ENCODE results near the gene PRRG4. TPM values are rescaled to one million over a fixed set of nuclear protein-coding genes. Genes with fewer than 3 reads are reported as not detected.
"Not testable (repeated sequence)": the region's sequence is repeated elsewhere in the genome, so short reads cannot be mapped to it uniquely, and the experiment has no call there.

Gene PRRG4
- total RNA-seq, 4 donors from 2014 or later = 31.7 to 60.1 (median 45.1) TPM

DNA sequence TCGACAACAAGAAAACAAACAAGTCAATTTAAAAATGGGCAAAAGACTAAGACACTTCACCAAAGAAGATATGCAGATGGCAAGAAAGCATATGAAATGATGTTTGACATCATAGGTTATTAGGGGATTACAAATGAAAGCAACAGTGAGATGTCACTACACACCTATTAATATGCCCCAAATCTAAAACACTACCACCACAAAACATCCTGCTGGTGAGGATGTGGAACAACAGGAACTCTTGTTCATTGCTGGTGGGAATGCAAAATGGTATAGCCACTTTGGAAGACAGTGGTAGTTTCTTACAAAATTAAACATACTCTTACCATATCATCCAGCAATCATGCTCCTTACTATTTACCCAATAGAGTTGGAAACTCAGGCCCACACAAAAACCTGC lies 29.0 kb downstream of the PRRG4 start:
- Histone ChIP-seq H3K27me3 (peaks cover 0 to 3% (median 0%) of the 10 kb centered on the region in 4 donors), H3K27ac (no peak overlapping the region), H3K4me3 (no peak overlapping the region), H3K4me1 (no peaks in the 10 kb centered on the region), H3K36me3 (peaks cover 0 to 27% (median 0%) of the 10 kb centered on the region in 3 donors), H3K9me3 (no peaks in the 10 kb centered on the region)
- intact Hi-C loops (cut with DNase I) = no loop called here
- no peak for DNase-seq
- WGBS, 2 donors = 53 to 62% methylated on average over 1 of the region's 1 CpG
- TF ChIP-seq, protein P1, sequence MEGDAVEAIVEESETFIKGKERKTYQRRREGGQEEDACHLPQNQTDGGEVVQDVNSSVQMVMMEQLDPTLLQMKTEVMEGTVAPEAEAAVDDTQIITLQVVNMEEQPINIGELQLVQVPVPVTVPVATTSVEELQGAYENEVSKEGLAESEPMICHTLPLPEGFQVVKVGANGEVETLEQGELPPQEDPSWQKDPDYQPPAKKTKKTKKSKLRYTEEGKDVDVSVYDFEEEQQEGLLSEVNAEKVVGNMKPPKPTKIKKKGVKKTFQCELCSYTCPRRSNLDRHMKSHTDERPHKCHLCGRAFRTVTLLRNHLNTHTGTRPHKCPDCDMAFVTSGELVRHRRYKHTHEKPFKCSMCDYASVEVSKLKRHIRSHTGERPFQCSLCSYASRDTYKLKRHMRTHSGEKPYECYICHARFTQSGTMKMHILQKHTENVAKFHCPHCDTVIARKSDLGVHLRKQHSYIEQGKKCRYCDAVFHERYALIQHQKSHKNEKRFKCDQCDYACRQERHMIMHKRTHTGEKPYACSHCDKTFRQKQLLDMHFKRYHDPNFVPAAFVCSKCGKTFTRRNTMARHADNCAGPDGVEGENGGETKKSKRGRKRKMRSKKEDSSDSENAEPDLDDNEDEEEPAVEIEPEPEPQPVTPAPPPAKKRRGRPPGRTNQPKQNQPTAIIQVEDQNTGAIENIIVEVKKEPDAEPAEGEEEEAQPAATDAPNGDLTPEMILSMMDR (IDR thresholded peaks at IDR 0.05) = peak in 2 of 6 experiments; percentile 8 to 28
- TF ChIP-seq POLR2A (IDR thresholded peaks at IDR 0.05) = no peak

- H3K27ac ChIP-seq = no peak overlapping the region
- no peaks in the 10 kb centered on the region for H3K9me3 ChIP-seq
- intact Hi-C loops (cut with DNase I) = loop anchor here (10.0 kb wide), 1 partner anchor 47 kb away; no protein-coding TSS in a partner anchor
- no peak for DNase-seq
- no peaks in the 10 kb centered on the region for H3K4me1 ChIP-seq
- peaks cover 0 to 3% (median 0%) of the 10 kb centered on the region in 3 donors for H3K36me3 ChIP-seq
- no peak for TF ChIP-seq POLR2A (IDR thresholded peaks at IDR 0.05)
- TF ChIP-seq, protein P1 (IDR thresholded peaks at IDR 0.05) = no peak
- 70 to 85% methylated on average over 3 of the region's 3 CpGs for WGBS, 2 donors
- no peak overlapping the region for H3K4me3 ChIP-seq
- H3K27me3 ChIP-seq = peaks cover 0 to 3% (median 0%) of the 10 kb centered on the region in 4 donors
These were observed 32.3 kb downstream of the PRRG4 start for GRCh38 chr11:32861850-32862577.

DNA sequence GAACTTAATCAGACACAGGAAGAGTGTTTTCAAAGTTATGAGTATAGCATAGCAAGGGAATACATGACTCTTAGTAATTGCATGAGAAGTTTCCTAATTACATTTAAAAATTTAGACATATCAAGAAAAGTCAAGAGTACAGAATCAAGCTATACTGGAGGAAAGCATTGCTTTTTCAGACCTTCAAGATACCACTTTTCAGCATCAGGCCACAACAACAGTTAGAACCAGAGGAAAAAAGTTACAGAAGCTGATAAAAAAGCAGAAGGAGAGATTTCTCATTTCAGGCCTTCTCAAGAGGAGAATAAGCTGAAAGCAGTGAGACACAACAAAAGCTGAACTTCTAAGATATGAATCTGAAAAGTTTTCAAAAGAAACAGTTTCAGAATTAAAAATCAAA lies 34.8 kb downstream of the PRRG4 start:
- DNase-seq = no peak
- TF ChIP-seq, protein P1 (IDR thresholded peaks at IDR 0.05) = no peak
- TF ChIP-seq POLR2A (IDR thresholded peaks at IDR 0.05) = no peak
- Histone ChIP-seq H3K27me3 (peaks cover 0 to 3% (median 0%) of the 10 kb centered on the region in 4 donors), H3K4me3 (no peak overlapping the region), H3K36me3 (no peaks in the 10 kb centered on the region), H3K27ac (no peak overlapping the region), H3K4me1 (no peaks in the 10 kb centered on the region), H3K9me3 (no peaks in the 10 kb centered on the region)
- intact Hi-C loops (cut with DNase I) = loop anchor here (10.0 kb wide), 1 partner anchor 50 kb away; no protein-coding TSS in a partner anchor

DNA sequence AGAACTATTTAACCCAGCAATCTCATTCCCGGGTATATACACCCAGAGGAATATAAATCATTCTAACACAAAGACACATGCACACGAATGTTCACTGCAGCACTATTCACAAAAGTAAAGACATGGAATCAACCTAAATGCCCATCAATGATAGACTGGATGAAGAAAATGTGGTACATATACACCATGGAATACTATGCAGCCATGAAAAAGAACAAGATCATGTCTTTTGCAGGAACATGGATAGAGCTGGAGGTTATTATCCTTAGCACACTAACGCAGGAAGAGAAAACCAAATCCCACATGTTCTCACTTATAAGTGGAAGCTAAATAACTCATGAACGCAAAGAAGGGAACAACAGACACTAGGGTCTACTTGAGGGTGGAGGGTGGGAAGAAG lies 39.0 kb downstream of the PRRG4 start:
- not testable (repeated sequence) for H3K27me3 ChIP-seq, H3K36me3 ChIP-seq, H3K9me3 ChIP-seq, H3K27ac ChIP-seq, H3K4me3 ChIP-seq, H3K4me1 ChIP-seq, DNase-seq
- intact Hi-C loops (cut with DNase I) = loop anchor here (10.0 kb wide), 1 partner anchor 54 kb away; no protein-coding TSS in a partner anchor
- 63 to 78% methylated on average over 4 of the region's 4 CpGs for WGBS, 2 donors

GRCh38 chr11:32870676-32871075 lies 40.9 kb downstream of the PRRG4 start:
- TF ChIP-seq, protein P1 (IDR thresholded peaks at IDR 0.05) = no peak
- TF ChIP-seq POLR2A (IDR thresholded peaks at IDR 0.05) = no peak
- intact Hi-C loops (cut with DNase I) = no loop called here

More at GRCh38 chr11:32870676-32871075, 40.9 kb downstream of the PRRG4 start:
- Histone ChIP-seq H3K36me3 (no peaks in the 10 kb centered on the region), H3K4me3 (no peak overlapping the region), H3K27me3 (no peaks in the 10 kb centered on the region), H3K27ac (no peak overlapping the region), H3K9me3 (no peaks in the 10 kb centered on the region), H3K4me1 (peaks cover 0 to 6% (median 0%) of the 10 kb centered on the region in 3 donors)
- no peak for DNase-seq
- 73% methylated on average over 2 of the region's 2 CpGs; no CpG with 5 or more reads in 1 of the 2 donors for WGBS, 2 donors
